Keratinocyte (primary cell): Measurements from ENCODE around the gene SLPI. TPM values are rescaled to one million over a fixed set of nuclear protein-coding genes. Genes with fewer than 3 reads are reported as not detected.

ENCODE experiments used
- DNase-seq: peaks from one replicate; pipeline ENCODE4 v3.0.0-alpha.2; 2011; ENCODE audit warnings: low read depth, missing footprints, low spot score
- FAIRE-seq: peaks from 2 replicates; lab custom pipeline; 2011; peaks lifted over from hg19 to GRCh38; lab: Jason Lieb, UNC
- H2AFZ ChIP-seq: 2 replicates; pipeline ENCODE4 v1.6.0; 2012; ENCODE audit warnings: low read length, control low read depth, inconsistent platforms; ENCODE audit not compliant: control insufficient read depth
- H3K27ac ChIP-seq: 2 replicates; pipeline ENCODE4 v1.5.1; 2011; ENCODE audit warnings: low read length; ENCODE audit not compliant: control insufficient read depth, insufficient read depth
- H3K27me3 ChIP-seq: 3 replicates; pipeline ENCODE4 v1.6.0; 2011; ENCODE audit warnings: low read length; ENCODE audit not compliant: control insufficient read depth, insufficient read depth; ENCODE audit errors: extremely low read depth
- H3K36me3 ChIP-seq, 2 experiments: 2 replicates in 1 of 2; 3 replicates in 1 of 2; pipeline ENCODE4 v1.5.1; 2011; ENCODE audit warnings: low read length in 2 of 2, mild to moderate bottlenecking in 1 of 2; ENCODE audit not compliant: control insufficient read depth in 2 of 2, insufficient read depth in 2 of 2; ENCODE audit errors: extremely low read depth in 1 of 2
- H3K4me1 ChIP-seq: 3 replicates; pipeline ENCODE4 v1.5.1; 2011; ENCODE audit warnings: low read length; ENCODE audit not compliant: control insufficient read depth, insufficient read depth; ENCODE audit errors: extremely low read depth
- H3K4me2 ChIP-seq: 3 replicates; pipeline ENCODE4 v1.6.0; 2011; ENCODE audit warnings: low read depth, low read length; ENCODE audit not compliant: control insufficient read depth, insufficient read depth; ENCODE audit errors: extremely low read depth
- H3K4me3 ChIP-seq, 3 experiments: fragments of 200-600 bp in 1 of 3; sonication (generic) in 1 of 3; 2 replicates in 2 of 3; 3 replicates in 1 of 3; pipeline ENCODE4 v1.5.1; 2011 to 2016; ENCODE audit warnings: low read length in 3 of 3, mild to moderate bottlenecking in 3 of 3, control low read depth in 2 of 3, inconsistent platforms in 1 of 3, low read depth in 1 of 3, mixed read lengths in 1 of 3, mixed run types in 1 of 3, moderate library complexity in 1 of 3; ENCODE audit not compliant: control insufficient read depth in 2 of 3, insufficient read depth in 2 of 3; ENCODE audit errors: extremely low read depth in 1 of 3
- H3K79me2 ChIP-seq: 2 replicates; pipeline ENCODE4 v1.6.0; 2012; ENCODE audit warnings: low read length; ENCODE audit not compliant: control insufficient read depth, insufficient read depth
- H3K9ac ChIP-seq: 3 replicates; pipeline ENCODE4 v1.6.0; 2011; ENCODE audit warnings: low read length; ENCODE audit not compliant: control insufficient read depth, insufficient read depth; ENCODE audit errors: extremely low read depth
- H3K9me1 ChIP-seq: 3 replicates; pipeline ENCODE4 v1.6.0; 2011; ENCODE audit warnings: low read length; ENCODE audit not compliant: control insufficient read depth, insufficient read depth; ENCODE audit errors: extremely low read depth
- H3K9me3 ChIP-seq: 2 replicates; pipeline ENCODE4 v1.5.1; 2012; ENCODE audit warnings: low read depth, low read length; ENCODE audit not compliant: control insufficient read depth
- H4K20me1 ChIP-seq: 3 replicates; pipeline ENCODE4 v1.6.0; 2011; ENCODE audit warnings: low read length; ENCODE audit not compliant: control insufficient read depth, insufficient read depth; ENCODE audit errors: extremely low read depth
- CTCF ChIP-seq, 3 experiments: IDR thresholded peaks in 1 of 3; conservative IDR thresholded peaks in 1 of 3; optimal IDR thresholded peaks in 1 of 3; 2 replicates in 2 of 3; 3 replicates in 1 of 3; pipeline versions ENCODE3 to v1.5.1; 2011; ENCODE audit warnings: low read length in 3 of 3, mild to moderate bottlenecking in 3 of 3, moderate library complexity in 2 of 3, control low read depth in 1 of 3, inconsistent platforms in 1 of 3; ENCODE audit not compliant: insufficient read depth in 2 of 3; ENCODE audit errors: extremely low read depth in 1 of 3
- EZH2 ChIP-seq: IDR thresholded peaks from one replicate; pipeline ENCODE4 v1.6.1; 2012; ENCODE audit warnings: inconsistent platforms, mild to moderate bottlenecking, low read length, moderate library complexity
- dilution Hi-C: fragments of 300-500 bp; cut with MboI; formaldehyde crosslinking; loops from one replicate; pipeline ENCODE4 v1.7.0; 2020; ENCODE audit warnings: low sequenced_read_pairs; ENCODE audit not compliant: extremely low pct_ligation_motif_present
- polyA plus RNA-seq, 5 experiments: library from polyadenylated mRNA; depleted of rRNA in 3 of 5; stranded (reverse) in 3 of 5; stranded (forward) in 1 of 5; unstranded in 1 of 5; fragments of >200 nt; gene quantifications; 1 replicate in 1 of 5; 2 replicates in 3 of 5; 3 replicates in 1 of 5; pipeline versions ENCODE4 v1.2.1 to v1.2.3, GENCODE V29; 2011 to 2012; ENCODE audit warnings: missing spikeins in 2 of 5, low read depth in 1 of 5, low replicate concordance in 1 of 5

The SLPI gene
- polyA plus RNA-seq, 1 donor (not counting 4 experiments of a cell fraction or from before 2014, with no cell fraction given): 262 TPM

GRCh38 chr20:45257711-45258110 is 3.3 kb upstream of the SLPI start:
- no peaks in the 10 kb centered on the region for H3K9me3 ChIP-seq
- no peaks in the 10 kb centered on the region for H3K9me1 ChIP-seq
- H3K4me1 ChIP-seq: peaks cover 12% of the 10 kb centered on the region
- DNase-seq: no peak
- FAIRE-seq: no peak
- dilution Hi-C loops: no loop called here
- no peak overlapping the region for H3K27ac ChIP-seq
- no peaks in the 10 kb centered on the region for H4K20me1 ChIP-seq
- H3K36me3 ChIP-seq: no peaks in the 10 kb centered on the region
- no peaks in the 10 kb centered on the region for H3K27me3 ChIP-seq
- H3K4me2 ChIP-seq: no peak overlapping the region
- no peaks in the 10 kb centered on the region for H3K79me2 ChIP-seq
- TF ChIP-seq EZH2: no peak
- H2AFZ ChIP-seq: no peak overlapping the region
- H3K4me3 ChIP-seq: no peak overlapping the region
- H3K9ac ChIP-seq: no peak overlapping the region

GRCh38 chr20:45257161-45257560 is 2.8 kb upstream of the SLPI start:
- Histone ChIP-seq H3K79me2 (no peaks in the 10 kb centered on the region), H3K27me3 (no peaks in the 10 kb centered on the region), H3K4me2 (no peak overlapping the region), H3K4me1 (peaks cover 12% of the 10 kb centered on the region), H3K36me3 (no peaks in the 10 kb centered on the region), H3K27ac (no peak overlapping the region), H3K9me1 (no peaks in the 10 kb centered on the region), H3K9me3 (no peaks in the 10 kb centered on the region), H3K4me3 (no peak overlapping the region), H3K9ac (no peak overlapping the region), H2AFZ (no peak overlapping the region), H4K20me1 (no peaks in the 10 kb centered on the region)
- no peak for FAIRE-seq
- DNase-seq: no peak
- dilution Hi-C loops: no loop called here
- no peak for TF ChIP-seq CTCF (optimal IDR thresholded peaks at IDR 0.05 in 1 of 3, IDR thresholded peaks at IDR 0.05 in 1 of 3, conservative IDR thresholded peaks at IDR 0.05 in 1 of 3; ENCODE audit: extremely low read depth in 1 of 3, insufficient read depth in 2 of 3, low read length in 3 of 3)
- no peak for TF ChIP-seq EZH2

GRCh38 chr20:45253261-45253660 is 1.1 kb downstream of the SLPI start:
- Histone ChIP-seq H3K9me3 (no peaks in the 10 kb centered on the region), H3K4me3 (no peak overlapping the region), H3K79me2 (no peaks in the 10 kb centered on the region), H3K27me3 (peaks cover 6% of the 10 kb centered on the region), H2AFZ (no peak overlapping the region), H4K20me1 (no peaks in the 10 kb centered on the region), H3K36me3 (no peaks in the 10 kb centered on the region), H3K9me1 (no peaks in the 10 kb centered on the region), H3K9ac (no peak overlapping the region), H3K4me2 (no peak overlapping the region), H3K4me1 (peaks cover 12% of the 10 kb centered on the region), H3K27ac (no peak overlapping the region)
- no peak for TF ChIP-seq CTCF (optimal IDR thresholded peaks at IDR 0.05 in 1 of 3, IDR thresholded peaks at IDR 0.05 in 1 of 3, conservative IDR thresholded peaks at IDR 0.05 in 1 of 3; ENCODE audit: extremely low read depth in 1 of 3, insufficient read depth in 2 of 3, low read length in 3 of 3)
- TF ChIP-seq EZH2: no peak
- no peak for DNase-seq
- no peak for FAIRE-seq
- dilution Hi-C loops: no loop called here
